GM18498 (cell line): ENCODE results near the gene LIX1L.

ENCODE experiments used
- ATAC-seq: cut with Tn5 transposase; IDR thresholded peaks from one replicate; pipeline ENCODE4 v1.9.1; 2021; ENCODE audit warnings: mild to moderate bottlenecking, moderate library complexity; ENCODE audit not compliant: unreplicated experiment

Gene LIX1L

DNA sequence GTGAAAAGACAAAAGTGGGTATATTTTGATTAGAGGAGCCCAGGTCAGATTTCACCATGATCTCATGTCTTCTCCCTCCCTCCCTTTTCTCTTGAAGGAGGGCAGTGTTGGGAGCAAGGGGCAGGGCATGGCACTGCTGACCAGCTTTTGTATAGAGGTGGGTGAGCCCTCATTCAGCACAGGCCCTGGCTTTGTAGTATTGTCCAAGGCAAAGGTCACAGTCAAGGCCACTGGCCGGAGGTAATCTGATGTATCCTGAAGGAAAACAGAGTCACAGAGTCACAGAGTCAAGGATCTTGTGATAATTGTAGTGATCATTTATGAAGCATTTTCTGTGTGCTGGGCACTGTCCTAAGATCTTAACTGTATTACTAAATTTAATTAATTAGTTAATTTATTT is 59.8 kb downstream of the LIX1L start:
- no peak for ATAC-seq

DNA sequence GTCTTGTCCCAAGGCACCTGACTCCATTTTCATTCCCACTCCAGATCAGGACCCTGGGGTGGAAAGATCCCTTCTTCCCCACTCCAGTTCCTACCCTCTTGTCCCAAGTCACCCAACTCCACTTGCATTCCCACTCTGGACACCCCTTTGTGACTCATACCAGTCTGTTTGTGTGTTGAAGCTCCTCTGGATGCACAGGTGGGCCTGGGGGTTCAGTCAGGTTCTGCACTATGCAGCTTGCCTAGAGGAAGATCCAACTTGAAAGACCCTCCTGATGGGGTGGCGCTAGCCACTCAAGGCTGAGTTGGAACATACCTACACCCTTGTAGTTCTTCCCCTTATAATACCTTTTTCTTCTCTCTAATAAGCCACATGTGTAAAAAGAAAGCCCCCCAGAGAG is 62.3 kb downstream of the LIX1L start:
- ATAC-seq, result no peak

DNA sequence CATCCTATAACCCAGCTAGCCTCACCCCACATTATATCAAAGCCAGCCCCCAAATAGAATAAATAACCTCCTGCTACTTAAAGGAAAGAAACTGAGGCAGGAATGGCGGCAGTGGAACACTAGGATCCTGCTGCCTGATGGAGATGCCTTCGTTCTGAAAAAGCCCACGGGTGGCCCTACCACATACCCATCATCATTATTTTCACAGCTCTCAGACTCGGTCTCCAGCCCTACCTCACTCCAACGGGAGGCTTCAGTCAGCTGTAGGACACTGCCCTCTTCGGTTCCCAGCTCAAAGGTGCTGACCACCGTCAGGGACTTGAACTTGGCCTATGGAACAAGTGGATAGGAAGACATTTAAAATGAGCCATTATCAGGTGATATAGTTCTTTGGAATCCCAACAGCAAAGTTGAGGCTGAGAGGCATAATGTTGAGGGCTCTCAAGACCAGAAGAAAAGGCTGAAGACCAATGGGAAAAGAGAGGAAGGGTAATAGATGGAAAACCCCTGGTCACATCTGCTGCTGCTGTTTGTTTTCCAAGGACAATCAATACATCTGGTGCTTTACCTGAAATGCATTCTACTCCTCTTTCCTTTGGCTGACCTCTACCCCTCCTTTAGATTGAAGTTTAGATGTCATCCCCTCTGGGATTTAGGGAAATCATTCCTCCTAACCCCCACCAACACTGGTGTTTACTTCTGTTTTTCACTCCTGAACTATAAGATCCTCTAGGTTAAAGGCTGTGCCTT is 64.3 kb downstream of the LIX1L start:
- no peak for ATAC-seq

DNA sequence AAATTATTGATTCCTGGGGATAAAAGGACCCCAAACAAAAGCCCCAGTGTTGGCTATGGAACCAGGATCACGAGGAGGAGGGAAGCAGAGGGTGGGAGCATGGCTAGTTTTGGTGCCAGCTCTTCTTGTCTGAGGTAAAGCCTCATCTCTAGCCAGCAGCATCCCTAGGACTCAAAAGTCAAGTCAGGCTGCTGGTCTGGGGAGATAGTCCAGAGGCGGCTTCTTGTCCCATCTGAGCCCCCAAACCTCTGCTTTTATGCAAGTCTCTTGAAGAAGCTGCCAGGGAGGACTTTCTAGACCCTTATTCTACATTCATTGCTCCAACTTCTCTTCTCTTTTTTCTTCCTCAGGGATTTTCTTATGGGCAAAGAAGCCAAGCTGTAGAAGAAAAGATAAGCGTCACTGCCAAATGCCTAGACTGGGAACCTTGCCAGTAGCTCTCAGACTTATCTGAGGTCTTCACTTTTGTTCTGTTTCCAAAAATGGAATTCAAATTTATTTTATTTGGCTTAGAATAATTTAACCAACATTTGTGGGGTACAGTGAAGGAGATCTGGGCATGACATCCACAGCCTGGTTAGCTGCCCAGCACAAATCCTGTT is 65.2 kb downstream of the LIX1L start:
- no peak for ATAC-seq

DNA sequence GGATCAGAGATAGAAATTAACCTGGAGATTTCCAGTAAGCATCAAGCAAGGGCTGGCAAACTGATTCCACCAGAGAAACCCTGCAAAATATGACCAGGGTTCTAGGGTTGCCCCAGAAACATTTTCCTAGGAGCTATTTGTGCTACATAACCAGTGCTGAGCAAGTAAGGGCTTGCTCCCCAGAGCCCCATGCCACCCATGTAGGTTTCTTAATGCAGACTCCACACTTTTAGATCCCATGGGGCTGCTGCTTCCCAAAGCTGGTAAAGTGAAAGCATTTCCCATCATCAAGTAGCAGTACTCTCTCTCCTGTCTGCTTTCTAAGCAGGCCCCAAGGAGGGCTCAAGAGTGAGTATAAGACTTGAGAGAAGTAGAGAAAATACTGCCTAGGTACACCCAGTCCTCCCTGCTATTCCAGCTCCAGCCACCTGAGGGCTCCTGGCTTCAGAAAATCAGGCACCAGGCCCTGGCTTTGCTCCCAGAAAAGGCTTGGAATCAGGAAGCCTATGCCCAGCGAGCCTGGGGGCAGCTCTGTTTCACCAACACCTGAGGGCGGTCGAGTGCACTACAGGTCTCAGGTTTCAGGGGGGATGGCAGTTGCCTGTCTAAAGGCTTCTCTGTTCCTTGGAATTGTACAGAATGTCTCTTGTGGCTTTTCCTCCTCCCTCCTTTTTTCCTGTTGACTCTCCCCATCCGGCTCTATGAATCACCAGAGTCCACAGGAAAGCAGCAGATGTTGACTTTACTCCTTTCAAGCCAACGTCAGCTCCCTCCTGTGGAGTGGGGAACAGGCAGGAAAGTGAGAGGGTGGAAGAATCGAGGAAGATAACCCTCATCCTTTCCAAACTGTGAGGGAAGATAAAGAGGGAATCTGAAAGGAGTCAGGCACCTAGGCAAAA is 66.0 kb downstream of the LIX1L start:
- ATAC-seq, result peak; percentile 69

DNA sequence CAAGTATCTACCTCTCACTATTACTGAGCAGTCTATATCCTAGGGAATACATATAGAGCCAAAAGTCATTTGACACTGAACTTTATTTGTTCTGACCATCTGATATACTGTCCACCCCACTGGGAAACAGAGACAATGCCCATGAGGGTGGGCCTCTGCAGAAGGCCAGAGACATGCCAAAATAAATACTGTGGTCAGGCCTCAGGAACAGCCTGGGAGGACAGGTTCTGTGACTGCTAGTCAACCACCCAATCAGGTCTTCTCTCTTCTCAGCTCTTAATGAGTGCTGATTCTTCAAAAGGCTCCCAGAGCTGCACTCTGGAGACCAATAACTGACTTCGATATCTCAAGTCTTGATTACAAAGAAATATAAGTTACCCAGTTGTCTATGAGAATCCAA is 66.7 kb downstream of the LIX1L start:
- no peak for ATAC-seq

DNA sequence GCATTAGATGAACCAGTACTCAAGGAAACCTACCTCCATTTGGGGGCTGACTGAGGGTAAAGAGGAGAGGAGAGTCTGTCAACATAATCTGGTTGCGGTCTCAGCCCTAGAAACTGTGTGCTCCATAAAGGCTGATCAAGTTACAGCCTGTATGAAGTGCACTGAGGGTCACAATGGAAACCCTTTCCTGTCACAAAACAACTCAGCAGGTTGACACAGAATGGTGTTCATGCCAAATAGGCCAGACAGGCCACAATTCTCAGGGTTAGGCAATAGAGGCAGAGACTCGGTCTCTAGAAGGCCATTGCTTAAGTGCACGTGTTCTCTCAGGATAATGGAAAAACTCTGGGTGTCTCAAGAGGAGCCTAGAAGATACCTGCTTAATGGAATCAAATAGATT is 68.1 kb downstream of the LIX1L start:
- ATAC-seq, result no peak

DNA sequence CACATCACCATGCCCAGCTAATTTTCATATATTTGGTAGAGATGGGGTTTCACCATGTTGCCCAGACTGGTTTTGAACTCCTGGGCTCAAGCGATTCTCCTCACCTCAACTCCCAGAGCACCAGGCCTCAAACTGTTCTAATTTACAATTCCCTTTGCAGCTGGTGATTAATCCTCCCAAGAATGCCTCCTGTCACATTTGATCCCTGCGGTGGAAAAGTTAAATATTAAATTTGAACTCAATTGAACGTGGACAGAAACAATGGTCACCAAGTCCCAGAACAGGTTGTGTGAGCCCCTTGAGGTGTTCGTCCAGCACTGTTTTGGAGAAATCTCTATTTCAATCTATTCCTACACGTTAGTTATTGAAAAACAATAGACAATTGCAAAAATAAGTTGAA is 70.2 kb downstream of the LIX1L start:
- ATAC-seq, result no peak

DNA sequence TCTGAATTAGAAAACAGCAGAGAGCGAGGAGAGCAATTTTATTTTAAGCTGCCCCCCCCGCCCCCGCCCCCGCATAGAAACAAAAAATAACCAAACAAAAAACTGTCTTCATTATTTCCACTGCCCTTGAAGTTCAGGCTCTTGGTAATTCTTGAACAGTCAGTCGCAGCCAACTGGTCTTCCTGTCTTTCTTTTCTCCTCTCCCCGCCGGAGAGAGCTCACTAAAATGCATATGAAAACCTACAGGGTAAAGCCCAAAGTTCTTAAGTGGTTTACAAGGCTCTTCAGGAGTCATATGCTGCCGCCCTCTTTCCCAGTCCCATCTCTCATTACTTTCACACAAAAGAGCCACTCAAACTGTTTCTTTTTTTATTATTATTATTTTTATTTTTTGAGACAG is 71.0 kb downstream of the LIX1L start:
- ATAC-seq, result no peak

DNA sequence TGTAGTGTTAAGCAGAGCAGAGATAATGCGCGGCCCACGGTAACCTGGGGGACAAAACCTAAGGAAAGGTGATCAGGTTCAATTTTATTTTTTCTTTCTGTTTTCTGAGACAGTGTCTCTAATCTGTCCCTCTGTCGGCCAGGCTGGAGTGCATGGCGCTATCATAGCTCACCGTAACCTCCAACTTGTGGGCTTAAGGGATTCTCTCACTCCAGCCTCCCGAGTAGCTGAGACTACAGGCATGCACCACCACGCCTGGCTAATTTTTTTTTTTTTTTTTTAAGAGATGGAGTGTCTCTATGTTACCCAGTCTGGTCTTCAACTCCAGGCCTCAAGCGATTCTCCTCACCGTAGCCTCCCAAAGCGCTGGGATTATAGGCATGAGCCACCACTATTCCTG is 71.4 kb downstream of the LIX1L start:
- ATAC-seq, result no peak

DNA sequence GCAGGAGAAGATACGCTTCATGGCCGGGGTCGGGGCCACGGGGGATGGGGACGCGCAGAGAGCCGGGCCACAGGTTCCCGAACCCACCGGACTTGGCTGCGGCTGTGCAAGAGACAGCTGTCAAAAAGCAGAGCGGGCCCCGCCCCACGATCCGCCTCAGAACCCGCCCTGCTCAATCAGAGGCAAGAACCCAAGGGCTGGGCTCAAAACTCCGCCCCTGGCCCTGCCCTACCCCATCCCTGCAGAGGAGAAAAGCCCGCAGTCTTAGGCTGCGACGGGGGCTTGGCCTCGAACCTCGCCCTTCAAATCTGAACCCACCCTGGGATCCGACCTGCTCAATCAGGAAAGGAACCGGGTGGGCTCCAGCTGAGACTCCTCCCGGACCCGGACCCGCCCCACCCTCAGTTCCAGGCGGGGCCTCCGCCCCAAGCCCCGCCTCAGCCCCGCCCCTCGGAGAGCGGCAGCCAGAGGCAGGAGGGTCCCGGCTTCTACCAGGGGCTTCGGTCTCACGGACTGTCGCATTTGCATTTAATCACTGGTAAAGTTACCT is 72.0 kb downstream of the LIX1L start, which contains the start of gene ANKRD35:
Gene ANKRD35, minus strand, starts transcription at position 129 of the 550 bp plus-strand sequence. Its CDS starts 108 bp downstream, at position 21.
- ATAC-seq, result peak; percentile 99

DNA sequence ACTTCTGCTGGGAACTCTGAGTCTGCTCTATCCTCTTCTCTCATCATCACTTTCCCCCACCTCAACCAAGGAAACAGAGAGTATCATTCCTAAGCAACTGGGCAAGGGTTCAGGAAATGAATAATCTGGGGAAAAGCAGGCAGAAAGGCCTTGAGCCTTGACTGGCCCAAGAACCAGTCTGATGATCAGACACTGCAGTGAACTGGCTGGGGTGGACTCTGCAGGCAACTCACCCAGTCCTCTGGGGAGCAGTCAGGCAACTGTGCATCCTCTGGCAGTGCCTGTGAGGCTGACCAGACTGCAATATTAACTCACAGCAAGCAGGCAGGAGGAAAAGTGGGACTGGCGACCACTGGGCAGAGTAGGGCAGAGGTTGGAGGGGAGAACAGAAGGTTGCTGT is 73.1 kb downstream of the LIX1L start:
- no peak for ATAC-seq
